Mammary epithelial cell (primary cell): Measurements from ENCODE around the gene OOSP4A.

Experiments used
- CTCF ChIP-seq, 2 donors: IDR thresholded peaks in 1 of 2; conservative IDR thresholded peaks in 1 of 2; 2 replicates each; pipeline ENCODE4 v1.5.1; 2011 to 2012; ENCODE audit warnings: inconsistent platforms in 2 of 2, low read length in 2 of 2, mild to moderate bottlenecking in 2 of 2, control low read depth in 1 of 2, low read depth in 1 of 2; ENCODE audit not compliant: insufficient read depth in 1 of 2; ENCODE audit errors: extremely low read depth in 1 of 2
- EZH2 ChIP-seq: IDR thresholded peaks from 2 replicates; pipeline ENCODE4 v1.6.1; 2012; ENCODE audit warnings: low read length, inconsistent platforms, borderline replicate concordance

- TF ChIP-seq CTCF (conservative IDR thresholded peaks at IDR 0.05 in 1 of 2, IDR thresholded peaks at IDR 0.05 in 1 of 2; ENCODE audit: extremely low read depth in 1 of 2, insufficient read depth in 1 of 2, low read depth in 1 of 2, low read length in 2 of 2) (no peak), EZH2 (no peak)
These were observed 19.7 kb upstream of the OOSP4A start for GRCh38 chr11:59943997-59944714.
